Hepatocyte (in vitro differentiated cells): ENCODE results near the gene ACOT4.

ENCODE experiments used
- CTCF ChIP-seq: fragments of 200-600 bp; sonication (generic); IDR thresholded peaks from 2 replicates; pipeline ENCODE4 v1.5.1; 2016; ENCODE audit warnings: antibody characterized with exemption, mild to moderate bottlenecking; ENCODE audit not compliant: poor library complexity
- EZH2 ChIP-seq: fragments of 200-600 bp; sonication (generic); IDR thresholded peaks from 2 replicates; pipeline ENCODE4 v1.6.1; 2016; ENCODE audit warnings: antibody characterized with exemption, mild to moderate bottlenecking, borderline replicate concordance
- EZH2phosphoT487 ChIP-seq: fragments of 200-600 bp; sonication (generic); IDR thresholded peaks from one replicate; pipeline ENCODE4 v1.6.1; 2018; ENCODE audit warnings: antibody characterized with exemption, mild to moderate bottlenecking, low read depth, moderate library complexity; ENCODE audit not compliant: unreplicated experiment, severe bottlenecking

- TF ChIP-seq CTCF (no peak), EZH2 (no peak), EZH2phosphoT487 (no peak)
Measured at GRCh38 chr14:73606271-73606670, 14.6 kb downstream of the ACOT4 start.
